GM18499 (cell line): ENCODE measurements around the gene CASP14.
"Not testable (repeated sequence)": the region's sequence is repeated elsewhere in the genome, so short reads cannot be mapped to it uniquely, and the experiment has no call there.

Source experiments
- ATAC-seq: cut with Tn5 transposase; IDR thresholded peaks from one replicate; pipeline ENCODE4 v1.9.1; 2021; ENCODE audit warnings: moderate number of reproducible peaks; ENCODE audit not compliant: insufficient read depth, unreplicated experiment

CASP14 gene

GRCh38 chr19:15048885-15049541 is at the start of gene CASP14:
CASP14 (plus strand) TSS chr19:15049480; CDS start chr19:15052252, 2,772 bp downstream.
- ATAC-seq, result no peak

- no peak for ATAC-seq
Observed at GRCh38 chr19:15008308-15008707, 41.0 kb upstream of the CASP14 start.

GRCh38 chr19:15010501-15011300 is 38.6 kb upstream of the CASP14 start:
- no peak for ATAC-seq

GRCh38 chr19:15014579-15014978 is 34.7 kb upstream of the CASP14 start:
- no peak for ATAC-seq

GRCh38 chr19:15015946-15016542 is 33.2 kb upstream of the CASP14 start:
- ATAC-seq, result no peak

- not testable (repeated sequence) for ATAC-seq
Observed at GRCh38 chr19:15018836-15019235, 30.4 kb upstream of the CASP14 start.

- ATAC-seq, result no peak
Observed at GRCh38 chr19:15021286-15022007, 27.8 kb upstream of the CASP14 start.

- ATAC-seq, result no peak
Observed at GRCh38 chr19:15022752-15023151, 26.5 kb upstream of the CASP14 start.

- no peak for ATAC-seq
Observed at GRCh38 chr19:15025217-15025616, 24.1 kb upstream of the CASP14 start.

GRCh38 chr19:15028490-15028889 is 20.8 kb upstream of the CASP14 start:
- ATAC-seq, result no peak

GRCh38 chr19:15031675-15032074 is 17.6 kb upstream of the CASP14 start:
- ATAC-seq, result no peak

- no peak for ATAC-seq
Observed at GRCh38 chr19:15035795-15036311, 13.4 kb upstream of the CASP14 start.

GRCh38 chr19:15037586-15037985 is 11.7 kb upstream of the CASP14 start:
- ATAC-seq, result no peak

- no peak for ATAC-seq
Observed at GRCh38 chr19:15038294-15038693, 11.0 kb upstream of the CASP14 start.

GRCh38 chr19:15042003-15042402 is 7.3 kb upstream of the CASP14 start:
- ATAC-seq, result no peak

- ATAC-seq, result no peak
Observed at GRCh38 chr19:15042826-15043225, 6.5 kb upstream of the CASP14 start.

- ATAC-seq, result no peak
Observed at GRCh38 chr19:15045506-15045905, 3.8 kb upstream of the CASP14 start.

- ATAC-seq, result no peak
Observed at GRCh38 chr19:15047680-15048079, 1.6 kb upstream of the CASP14 start.

- no peak for ATAC-seq
Observed at GRCh38 chr19:15048128-15048527, 1.2 kb upstream of the CASP14 start.

- no peak for ATAC-seq
Observed at GRCh38 chr19:15050639-15051038, 1.4 kb downstream of the CASP14 start.
